IMR-90 (cell line): ENCODE results near the gene DOCK4. TPM values are rescaled to one million over a fixed set of nuclear protein-coding genes. Genes with fewer than 3 reads are reported as not detected.

Experiments used
- ATAC-seq: fragments of 200-7000 bp; cut with Tn5 transposase; 2 replicates; pipeline ENCODE4 v1.9.1; 2020; ENCODE audit warnings: low read depth, mild to moderate bottlenecking, moderate library complexity
- BruUV-seq: library from RNA; stranded (reverse); fragments of 400-500 nt; replicated peaks from 2 replicates; lab custom pipeline; 2021; lab: Mats Ljungman, UMichigan
- CTCF ChIA-PET: fragments of 300-600 bp; formaldehyde crosslinking; extraction: SDS; loops from one replicate; lab custom pipeline; 2021; ENCODE audit warnings: antibody characterized with exemption; lab: Yijun Ruan, JAX
- POLR2A ChIA-PET: fragments of 300-600 bp; sonication (Branson Sonifier 250); formaldehyde crosslinking; loops from one replicate; lab custom pipeline; 2022; ENCODE audit warnings: antibody characterized with exemption; ENCODE audit not compliant: unreplicated experiment; lab: Charles Lee
- DNase-seq: peaks from one replicate; pipeline ENCODE4 v3.0.0; 2013
- H2AFZ ChIP-seq: replicated peaks from 2 replicates; pipeline ENCODE3; 2013; ENCODE audit warnings: low read length, mild to moderate bottlenecking; ENCODE audit not compliant: poor library complexity
- H2AK5ac ChIP-seq: 2 replicates; pipeline ENCODE4 v1.6.1; 2013; ENCODE audit warnings: low read depth, low read length, inconsistent platforms
- H2AK9ac ChIP-seq: replicated peaks from 2 replicates; pipeline ENCODE3; 2013; ENCODE audit warnings: mild to moderate bottlenecking, low read depth, low read length, moderate library complexity; ENCODE audit not compliant: poor library complexity
- H2BK120ac ChIP-seq: 2 replicates; pipeline ENCODE4 v1.6.1; 2013; ENCODE audit warnings: low read depth, low read length, inconsistent platforms
- H2BK15ac ChIP-seq: 3 replicates; pipeline ENCODE4 v1.6.1; 2013; ENCODE audit warnings: low read depth, low read length, inconsistent platforms
- H2BK20ac ChIP-seq: 2 replicates; pipeline ENCODE4 v1.6.1; 2013; ENCODE audit warnings: low read depth, mild to moderate bottlenecking, inconsistent platforms, low read length, moderate library complexity
- H2BK5ac ChIP-seq: 2 replicates; pipeline ENCODE4 v1.6.1; 2013; ENCODE audit warnings: mild to moderate bottlenecking, low read depth, low read length, inconsistent platforms; ENCODE audit not compliant: poor library complexity, severe bottlenecking
- H3K14ac ChIP-seq: replicated peaks from 2 replicates; pipeline ENCODE4 v1.6.1; 2013; ENCODE audit warnings: low read depth, low read length, inconsistent platforms
- H3K18ac ChIP-seq: 2 replicates; pipeline ENCODE4 v1.6.1; 2013; ENCODE audit warnings: low read depth, low read length, control low read depth
- H3K23ac ChIP-seq: 2 replicates; pipeline ENCODE4 v1.6.1; 2013; ENCODE audit warnings: low read depth, low read length, inconsistent platforms
- H3K27ac ChIP-seq: 2 replicates; pipeline ENCODE4 v1.5.1; 2013; ENCODE audit warnings: mild to moderate bottlenecking, control low read depth, low read length; ENCODE audit not compliant: insufficient read depth
- H3K27me3 ChIP-seq: 2 replicates; pipeline ENCODE4 v1.6.1; 2013; ENCODE audit warnings: low read length; ENCODE audit not compliant: control insufficient read depth, insufficient read depth
- H3K36me3 ChIP-seq: 2 replicates; pipeline ENCODE4 v1.6.1; 2013; ENCODE audit warnings: low read length, mixed read lengths; ENCODE audit not compliant: control insufficient read depth, insufficient read depth
- H3K4ac ChIP-seq: 2 replicates; pipeline ENCODE4 v1.6.1; 2013; ENCODE audit warnings: low read depth, low read length, inconsistent platforms
- H3K4me1 ChIP-seq: 2 replicates; pipeline ENCODE4 v1.6.1; 2013; ENCODE audit warnings: low read length, mixed read lengths; ENCODE audit not compliant: control insufficient read depth, insufficient read depth
- H3K4me2 ChIP-seq: 2 replicates; pipeline ENCODE4 v1.6.1; 2013; ENCODE audit warnings: low read depth, mild to moderate bottlenecking, control low read depth, low read length, moderate library complexity
- H3K4me3 ChIP-seq: 2 replicates; pipeline ENCODE4 v1.5.1; 2013; ENCODE audit warnings: low read depth, mild to moderate bottlenecking, control low read depth, low read length, moderate library complexity; ENCODE audit not compliant: insufficient read depth
- H3K56ac ChIP-seq: 2 replicates; pipeline ENCODE4 v1.6.1; 2013; ENCODE audit warnings: low read length, inconsistent platforms; ENCODE audit not compliant: insufficient read depth; ENCODE audit errors: extremely low read depth
- H3K79me1 ChIP-seq, 2 experiments: 2 replicates each; pipeline ENCODE4 v1.6.1; 2013; ENCODE audit warnings: low read length in 2 of 2, inconsistent platforms in 1 of 2, low read depth in 1 of 2
- H3K9ac ChIP-seq: 2 replicates; pipeline ENCODE4 v1.6.1; 2013; ENCODE audit warnings: low read depth, low read length, control low read depth
- H3K9me1 ChIP-seq: 2 replicates; pipeline ENCODE4 v1.6.1; 2013; ENCODE audit warnings: low read length, inconsistent platforms; ENCODE audit not compliant: insufficient read depth
- H3K9me3 ChIP-seq: 2 replicates; pipeline ENCODE4 v1.6.1; 2013; ENCODE audit warnings: low read length; ENCODE audit not compliant: control insufficient read depth, insufficient read depth
- H4K20me1 ChIP-seq: 2 replicates; pipeline ENCODE4 v1.6.1; 2013; ENCODE audit warnings: low read length, inconsistent platforms; ENCODE audit not compliant: insufficient read depth
- H4K5ac ChIP-seq: 2 replicates; pipeline ENCODE4 v1.6.1; 2013; ENCODE audit warnings: mild to moderate bottlenecking, low read depth, low read length, control low read depth
- H4K8ac ChIP-seq, 2 experiments: 2 replicates each; pipeline ENCODE4 v1.6.1; 2013; ENCODE audit warnings: low read depth in 2 of 2, low read length in 2 of 2, control low read depth in 1 of 2, inconsistent platforms in 1 of 2
- H4K91ac ChIP-seq: 2 replicates; pipeline ENCODE4 v1.6.1; 2013; ENCODE audit warnings: low read depth, low read length, inconsistent platforms; ENCODE audit not compliant: insufficient read depth
- BHLHE40 ChIP-seq: fragments of 150-350 bp; IDR thresholded peaks from 2 replicates; pipeline ENCODE4 v1.6.1; 2016; ENCODE audit warnings: mild to moderate bottlenecking, low read depth, low read length
- CEBPB ChIP-seq: IDR thresholded peaks from 2 replicates; pipeline ENCODE4 v1.6.1; 2012; ENCODE audit warnings: low read depth, low read length, improper control_type of control experiment
- MAZ ChIP-seq: IDR thresholded peaks from 2 replicates; pipeline ENCODE4 v1.6.1; 2012; ENCODE audit warnings: low read depth, mild to moderate bottlenecking, low read length, improper control_type of control experiment, moderate library complexity, borderline replicate concordance
- MXI1 ChIP-seq: IDR thresholded peaks from 2 replicates; pipeline ENCODE4 v1.6.1; 2012; ENCODE audit warnings: low read depth, mild to moderate bottlenecking, low read length, moderate library complexity, borderline replicate concordance
- NFE2L2 ChIP-seq: fragments of 150-350 bp; IDR thresholded peaks from 2 replicates; pipeline ENCODE4 v1.6.1; 2016; ENCODE audit warnings: low read depth, mild to moderate bottlenecking, low read length
- POLR2A ChIP-seq: IDR thresholded peaks from 2 replicates; pipeline ENCODE4 v1.6.1; 2012; ENCODE audit warnings: mild to moderate bottlenecking, low read depth, low read length
- RAD21 ChIP-seq: IDR thresholded peaks from 2 replicates; pipeline ENCODE4 v1.6.1; 2012; ENCODE audit warnings: low read length, improper control_type of control experiment
- RFX5 ChIP-seq: IDR thresholded peaks from 2 replicates; pipeline ENCODE4 v1.8.0; 2012; ENCODE audit warnings: low read depth, mild to moderate bottlenecking, low read length, moderate library complexity
- WGBS, 2 experiments: methylation state at CpG; one replicate each; pipeline versions ENCODE4 v1.1.5 to v1.1.7; 2013; ENCODE audit warnings: missing lambda C conversion rate in 2 of 2; ENCODE audit not compliant: insufficient read length in 1 of 2; ENCODE audit errors: extremely low coverage in 2 of 2; 5-methylcytosine and 5-hydroxymethylcytosine counted together
- dilution Hi-C: fragments of 300-500 bp; cut with HindIII; formaldehyde crosslinking; loops from one replicate; pipeline ENCODE4 v1.14.3; 2018; ENCODE audit warnings: low sequenced_read_pairs; ENCODE audit not compliant: unreplicated experiment
- in situ Hi-C: fragments of 300-500 bp; cut with MboI; formaldehyde crosslinking; loops from 3 replicates; pipeline ENCODE4 v1.14.3; 2019; ENCODE audit warnings: low sequenced_read_pairs, inconsistent platforms, mixed read lengths
- intact Hi-C: fragments of 100-400 bp; cut with micrococcal nuclease; formaldehyde crosslinking; loops from 2 replicates; pipeline ENCODE4 v1.10.0; 2022
- polyA plus RNA-seq, 3 experiments: library from polyadenylated mRNA; depleted of rRNA; stranded (reverse); fragments of >200 nt; gene quantifications; 2 replicates each; pipeline ENCODE4 v1.2.3, GENCODE V29; 2012; ENCODE audit warnings: low replicate concordance in 1 of 3
- total RNA-seq: library from RNA; depleted of rRNA; stranded (reverse); fragments of >200 nt; gene quantifications from 2 replicates; pipeline ENCODE4 v1.2.3, GENCODE V29; 2012

DOCK4 gene
- total and polyA plus RNA-seq, 2 of the 4 experiments (the other 2 are of a cell fraction), result 4.4 to 12.2 TPM

DNA sequence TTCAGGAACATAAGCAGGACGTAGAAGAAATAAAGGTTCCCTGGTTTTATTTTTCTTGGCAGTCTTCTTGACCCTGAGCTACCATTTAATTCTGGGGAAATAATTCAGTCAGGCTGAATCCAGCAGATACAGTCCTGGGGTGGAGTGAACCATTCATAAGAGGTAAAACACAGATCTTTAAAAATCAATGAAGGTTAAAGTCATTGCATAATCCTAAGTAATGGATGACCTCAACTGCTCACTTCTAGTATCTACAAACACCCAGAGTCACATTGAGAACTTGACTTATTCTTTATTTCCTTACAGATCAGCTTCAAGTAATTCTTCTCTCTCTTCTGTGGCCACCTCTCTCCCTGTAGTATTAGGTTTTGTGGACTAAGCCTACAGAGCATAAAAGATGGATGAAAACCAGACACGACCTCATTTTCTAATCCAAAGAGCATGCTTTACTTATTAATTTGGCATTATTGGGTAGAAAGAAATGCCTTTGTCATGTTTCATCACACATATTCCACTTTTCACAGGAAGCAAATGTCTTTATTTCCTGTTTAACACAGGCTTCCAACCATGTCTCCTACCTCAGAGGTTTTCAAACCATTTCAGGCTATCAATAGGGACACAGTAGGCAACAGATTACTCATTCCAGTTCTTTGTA is 461.6 kb downstream of the DOCK4 start:
- Histone ChIP-seq H3K4ac (no peak overlapping the region), H3K23ac (no peak overlapping the region), H2AK9ac (no peak overlapping the region), H2BK5ac (peak overlapping the region; percentile 3), H3K27me3 (no peaks in the 10 kb centered on the region), H2AK5ac (peak overlapping the region; percentile 50; the same call in 1 of the 2 replicates), H3K56ac (no peak overlapping the region), H2AFZ (no peak overlapping the region), H2BK15ac (no peak overlapping the region), H2BK20ac (no peak overlapping the region), H3K18ac (no peak overlapping the region), H4K91ac (no peak overlapping the region), H3K9me3 (no peaks in the 10 kb centered on the region), H3K27ac (no peak overlapping the region), H3K4me2 (peak overlapping the region; percentile 7; the same call in 1 of the 2 replicates), H4K20me1 (no peaks in the 10 kb centered on the region), H3K79me1 (no peaks in the 10 kb centered on the region), H3K14ac (no peak overlapping the region), H3K9me1 (0 out of 2 replicates have a peak, but pooled peaks cover 3% of the 10 kb centered on the region), H3K4me1 (peaks cover 2% of the 10 kb centered on the region; the same call in 1 of the 2 replicates), H3K9ac (no peak overlapping the region), H3K36me3 (peaks cover 5% of the 10 kb centered on the region; the same call in 1 of the 2 replicates), H4K8ac (no peak overlapping the region; a peak in 1 of 4 replicates), H3K4me3 (no peak overlapping the region), H2BK120ac (no peak overlapping the region), H4K5ac (no peak overlapping the region)
- peak; percentile 64 for ATAC-seq
- no CpG with 5 or more reads among the region's 2 CpGs for WGBS, 2 experiments
- in situ Hi-C loops (loop anchor here (10.0 kb wide), 2 partner anchors 670 to 750 kb away; no protein-coding TSS in a partner anchor), dilution Hi-C loops (no loop called here), intact Hi-C loops (loop anchor here (5.0 kb wide), 2 partner anchors 753 to 803 kb away; no protein-coding TSS in a partner anchor)
- DNase-seq, result peak; percentile 81
- no TSS peak for BruUV-seq
- CTCF ChIA-PET, result no interaction called here
- no peak for TF ChIP-seq RAD21
- TF ChIP-seq CEBPB, result peak; percentile 59
- peak; percentile 28; the same call in 1 of the 2 replicates for TF ChIP-seq BHLHE40
- TF ChIP-seq MAZ, result no peak
- no peak for TF ChIP-seq MXI1
- no peak for TF ChIP-seq POLR2A
- no peak for TF ChIP-seq RFX5
- no peak for TF ChIP-seq NFE2L2
- POLR2A ChIA-PET, result no interaction called here
